ENCODE measurements around the gene TYMP.
"Not testable (repeated sequence)": the region's sequence is repeated elsewhere in the genome, so short reads cannot be mapped to it uniquely, and the experiment has no call there.

DNA sequence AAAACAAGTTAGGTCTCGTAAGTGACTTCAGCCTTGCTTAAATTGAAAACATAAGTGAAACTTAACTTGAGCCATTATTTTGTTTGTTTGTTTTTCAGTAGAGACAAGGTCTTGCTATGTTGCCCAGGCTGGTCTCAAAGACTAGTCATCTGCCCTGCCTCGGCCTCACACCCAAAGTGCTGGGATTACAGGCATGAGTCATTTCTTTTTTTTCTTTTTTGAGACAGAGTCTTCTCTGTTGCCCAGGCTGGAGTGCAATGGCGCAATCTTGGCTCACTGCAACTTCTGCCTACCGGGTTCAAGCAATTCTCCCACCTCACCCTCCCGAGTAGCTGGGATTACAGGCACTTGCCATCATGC lies 11.8 kb upstream of the TYMP start:
- TF ChIP-seq, protein P1, sequence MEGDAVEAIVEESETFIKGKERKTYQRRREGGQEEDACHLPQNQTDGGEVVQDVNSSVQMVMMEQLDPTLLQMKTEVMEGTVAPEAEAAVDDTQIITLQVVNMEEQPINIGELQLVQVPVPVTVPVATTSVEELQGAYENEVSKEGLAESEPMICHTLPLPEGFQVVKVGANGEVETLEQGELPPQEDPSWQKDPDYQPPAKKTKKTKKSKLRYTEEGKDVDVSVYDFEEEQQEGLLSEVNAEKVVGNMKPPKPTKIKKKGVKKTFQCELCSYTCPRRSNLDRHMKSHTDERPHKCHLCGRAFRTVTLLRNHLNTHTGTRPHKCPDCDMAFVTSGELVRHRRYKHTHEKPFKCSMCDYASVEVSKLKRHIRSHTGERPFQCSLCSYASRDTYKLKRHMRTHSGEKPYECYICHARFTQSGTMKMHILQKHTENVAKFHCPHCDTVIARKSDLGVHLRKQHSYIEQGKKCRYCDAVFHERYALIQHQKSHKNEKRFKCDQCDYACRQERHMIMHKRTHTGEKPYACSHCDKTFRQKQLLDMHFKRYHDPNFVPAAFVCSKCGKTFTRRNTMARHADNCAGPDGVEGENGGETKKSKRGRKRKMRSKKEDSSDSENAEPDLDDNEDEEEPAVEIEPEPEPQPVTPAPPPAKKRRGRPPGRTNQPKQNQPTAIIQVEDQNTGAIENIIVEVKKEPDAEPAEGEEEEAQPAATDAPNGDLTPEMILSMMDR (IDR thresholded peaks at IDR 0.05; ENCODE audit: low read length): not testable (repeated sequence)
- not testable (repeated sequence) for TF ChIP-seq EZH2 (IDR thresholded peaks at IDR 0.05; ENCODE audit: borderline replicate concordance, low read length)

Data from OCI-LY1 (cell line).